ENCODE data around the gene PLG.
"Not testable (repeated sequence)": the region's sequence is repeated elsewhere in the genome, so short reads cannot be mapped to it uniquely, and the experiment has no call there.

PLG gene

DNA sequence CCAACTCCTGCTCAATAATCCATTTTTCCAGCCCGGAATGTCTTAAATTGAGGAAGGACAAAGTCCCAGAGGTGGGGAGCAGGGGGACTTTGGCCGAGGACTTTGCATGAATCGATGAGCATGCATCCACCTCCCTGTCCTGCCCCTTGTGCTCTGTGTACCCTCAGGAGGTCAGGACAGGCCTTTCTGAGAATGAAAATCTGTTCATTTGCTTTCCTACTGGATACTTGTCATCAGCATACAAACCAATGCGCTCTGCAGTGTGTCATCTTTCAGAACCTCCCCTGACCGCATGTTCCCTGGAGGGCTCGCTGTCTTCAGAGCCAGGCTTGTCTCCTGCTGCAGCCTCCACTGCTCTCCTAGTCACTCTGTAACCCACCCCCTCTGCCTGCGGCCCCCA, 2.6 kb downstream of the PLG start:
- not testable (repeated sequence) for DNase-seq, ATAC-seq

DNA sequence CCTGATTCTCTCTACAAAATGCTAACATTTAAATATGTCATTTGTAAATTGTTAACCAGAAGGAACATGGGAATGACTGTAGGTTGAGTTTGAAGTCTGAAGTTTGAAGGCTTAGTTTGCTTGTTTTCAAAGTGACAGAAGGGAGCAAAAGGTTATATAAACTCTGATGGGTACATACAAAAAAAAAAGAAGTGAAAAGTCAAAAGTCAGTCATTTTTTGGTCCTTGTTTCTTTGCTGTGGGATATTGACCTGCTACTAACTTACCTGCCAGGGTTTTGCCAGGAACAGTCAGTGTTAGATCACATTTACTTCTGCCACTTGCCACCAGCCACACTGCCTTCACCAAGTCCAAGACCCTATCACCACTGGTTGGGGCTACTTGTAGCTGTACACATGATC, 6.9 kb downstream of the PLG start:
- not testable (repeated sequence) for ATAC-seq, DNase-seq

DNA sequence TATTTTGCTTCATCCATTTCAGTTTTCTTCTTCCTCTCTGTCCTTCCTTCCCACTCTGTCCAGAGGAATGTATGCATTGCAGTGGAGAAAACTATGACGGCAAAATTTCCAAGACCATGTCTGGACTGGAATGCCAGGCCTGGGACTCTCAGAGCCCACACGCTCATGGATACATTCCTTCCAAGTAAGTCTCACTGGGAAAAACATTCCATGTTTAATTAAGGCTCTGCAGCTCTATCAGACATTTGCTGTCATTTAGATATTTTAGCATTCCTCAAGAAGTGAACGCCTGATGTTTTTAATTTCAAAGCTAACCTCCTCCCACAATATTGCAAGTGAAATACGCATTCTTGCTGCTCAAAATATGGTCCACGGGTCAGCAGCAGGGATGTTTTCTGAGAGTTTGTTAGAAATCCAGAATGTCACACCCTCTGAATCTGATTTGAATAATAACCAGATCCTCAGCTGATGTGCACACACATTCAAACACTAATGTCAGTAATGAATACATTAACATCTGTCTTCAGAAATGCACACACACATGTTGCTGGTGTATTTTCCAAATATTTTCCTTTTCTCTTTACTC, 12.8 kb downstream of the PLG start:
- DNase-seq = no peak
- ATAC-seq = no peak

DNA sequence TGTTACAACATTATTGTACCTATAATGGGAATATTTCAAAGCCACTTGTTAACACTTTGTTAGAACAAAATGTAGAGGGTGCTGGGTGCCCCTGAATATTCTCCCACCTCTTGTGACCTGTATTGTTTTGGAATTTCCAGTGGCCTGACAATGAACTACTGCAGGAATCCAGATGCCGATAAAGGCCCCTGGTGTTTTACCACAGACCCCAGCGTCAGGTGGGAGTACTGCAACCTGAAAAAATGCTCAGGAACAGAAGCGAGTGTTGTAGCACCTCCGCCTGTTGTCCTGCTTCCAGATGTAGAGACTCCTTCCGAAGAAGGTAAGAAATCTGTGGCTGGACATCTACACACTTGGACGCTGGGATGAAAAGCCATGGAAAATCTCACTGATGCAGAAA, 28.9 kb downstream of the PLG start:
- DNase-seq = no peak
- ATAC-seq = no peak

DNA sequence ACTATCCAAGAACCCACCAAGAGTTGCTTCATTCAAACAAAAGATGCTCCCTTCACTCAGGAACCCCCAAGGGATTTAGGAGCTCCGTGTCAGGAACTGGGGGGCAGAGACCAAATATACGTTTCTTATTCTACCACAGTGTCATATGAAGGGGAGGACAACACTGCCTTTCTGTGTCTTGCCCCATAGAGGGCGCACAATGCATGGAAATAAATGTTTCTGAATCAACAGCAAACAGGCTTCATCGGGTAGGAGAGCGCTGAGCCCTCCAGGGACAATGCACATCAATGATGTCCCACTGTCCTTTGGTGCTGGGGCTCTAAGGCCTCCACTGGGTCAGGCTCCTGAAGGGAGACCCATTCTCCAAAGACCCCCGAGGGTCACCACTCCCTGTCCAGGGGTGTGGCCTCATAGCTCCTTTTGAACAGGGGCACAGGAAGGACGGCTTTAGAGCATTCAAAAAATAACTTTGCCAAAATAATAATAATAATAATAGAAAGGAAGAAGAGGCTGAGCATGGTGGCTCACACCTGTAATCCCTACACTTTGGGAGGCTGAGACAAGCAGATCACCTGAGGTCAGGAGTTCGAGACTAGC, 31.1 kb downstream of the PLG start:
- no peak for ATAC-seq
- DNase-seq = peak; percentile 18

DNA sequence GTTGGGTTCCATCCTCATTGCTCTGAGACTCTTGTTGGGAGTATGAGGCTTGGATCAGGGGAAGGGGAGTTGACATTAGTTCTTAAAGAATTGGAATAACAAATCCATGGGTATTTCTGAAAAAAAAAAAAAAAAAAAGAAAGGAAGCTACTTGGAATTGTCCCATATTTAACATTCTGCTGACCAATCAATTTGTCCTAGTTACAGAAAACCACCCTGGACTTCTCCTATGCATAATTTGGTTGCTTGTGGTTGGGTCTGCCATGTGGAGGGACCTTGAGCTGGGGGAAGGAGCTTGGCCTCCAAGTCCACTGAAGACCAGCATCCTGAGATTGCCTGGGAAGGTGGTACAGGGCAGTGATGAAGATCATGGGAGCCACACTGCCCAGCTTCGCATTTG, 32.6 kb downstream of the PLG start:
- no peak for ATAC-seq

DNA sequence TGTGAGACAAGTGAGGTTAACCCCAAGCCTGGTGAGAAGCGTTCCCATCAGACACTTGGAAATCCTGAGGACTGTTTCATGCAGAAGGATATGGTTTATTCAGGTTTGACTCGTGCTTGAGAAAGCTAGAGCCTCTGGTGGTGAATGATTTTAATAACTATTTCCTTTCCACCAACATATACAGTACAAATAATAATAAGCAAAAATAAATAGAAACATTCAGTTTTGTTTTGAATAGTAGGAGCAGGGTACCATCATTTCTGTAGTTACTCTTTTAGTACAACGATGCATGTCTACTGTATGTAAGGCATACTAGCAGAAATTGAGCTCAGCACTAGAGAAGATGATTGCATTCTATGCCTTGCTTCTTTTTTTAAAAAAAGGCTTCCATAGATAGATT, 33.5 kb downstream of the PLG start:
- DNase-seq (no peak), ATAC-seq (no peak)

More for the DNA sequence above, 32.6 kb downstream of the PLG start:
- no peak for DNase-seq

DNA sequence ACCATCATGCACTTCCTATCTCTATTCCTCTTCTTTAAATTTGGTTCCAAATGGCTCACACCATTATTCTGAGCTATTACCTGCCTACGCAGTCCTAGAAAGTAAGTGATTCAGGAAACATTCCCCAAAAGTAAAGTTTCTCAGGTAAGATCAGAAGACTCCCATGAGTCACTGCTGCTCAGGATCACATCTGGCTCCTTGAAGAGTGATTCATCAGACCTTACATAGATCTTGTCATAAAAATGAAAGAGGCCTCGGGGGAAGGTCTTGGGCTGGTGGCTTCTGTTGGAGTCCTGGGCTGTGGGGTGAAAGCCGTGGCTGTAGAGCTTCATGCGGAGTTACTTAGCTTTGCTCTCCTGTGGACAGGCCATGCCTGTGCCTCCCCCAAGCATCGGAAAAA, 35.9 kb downstream of the PLG start:
- DNase-seq (no peak), ATAC-seq (no peak)

DNA sequence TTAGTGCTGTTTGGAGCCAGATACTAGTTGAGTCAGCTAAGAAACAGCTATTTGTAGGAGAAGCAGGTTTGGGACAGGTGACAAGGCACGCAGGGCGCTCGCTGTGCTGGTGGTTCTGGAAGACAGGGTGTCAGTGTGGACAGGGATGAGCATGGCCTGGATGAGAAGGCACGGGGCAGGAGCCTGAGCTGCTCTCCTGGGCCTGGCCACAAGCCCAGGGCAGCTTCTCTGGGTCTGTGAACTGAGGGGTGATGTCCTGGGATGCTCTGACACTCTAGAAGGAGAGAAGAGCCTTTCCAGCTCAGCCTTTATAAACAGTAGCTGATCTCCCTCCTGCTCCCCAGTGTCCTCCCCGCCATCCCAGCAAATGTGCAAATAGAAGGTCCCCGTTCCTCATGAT, 37.9 kb downstream of the PLG start:
- DNase-seq (no peak), ATAC-seq (no peak)

DNA sequence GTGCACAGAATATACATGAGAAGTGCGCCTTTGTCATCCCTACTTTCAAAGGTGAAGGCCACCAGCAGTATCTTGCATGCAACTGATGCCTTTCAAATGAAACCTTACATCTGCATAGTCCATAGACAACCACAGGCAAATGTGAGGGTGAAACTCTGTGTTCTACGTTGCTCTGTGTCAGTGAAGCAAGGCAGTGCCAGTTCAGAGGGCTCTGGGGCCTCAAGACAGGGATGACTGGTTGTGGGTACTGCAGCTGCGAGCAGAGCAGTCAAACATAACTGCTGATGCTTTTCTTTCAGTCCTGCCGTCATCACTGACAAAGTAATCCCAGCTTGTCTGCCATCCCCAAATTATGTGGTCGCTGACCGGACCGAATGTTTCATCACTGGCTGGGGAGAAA, 39.0 kb downstream of the PLG start:
- ATAC-seq, DNase-seq: not testable (repeated sequence)

DNA sequence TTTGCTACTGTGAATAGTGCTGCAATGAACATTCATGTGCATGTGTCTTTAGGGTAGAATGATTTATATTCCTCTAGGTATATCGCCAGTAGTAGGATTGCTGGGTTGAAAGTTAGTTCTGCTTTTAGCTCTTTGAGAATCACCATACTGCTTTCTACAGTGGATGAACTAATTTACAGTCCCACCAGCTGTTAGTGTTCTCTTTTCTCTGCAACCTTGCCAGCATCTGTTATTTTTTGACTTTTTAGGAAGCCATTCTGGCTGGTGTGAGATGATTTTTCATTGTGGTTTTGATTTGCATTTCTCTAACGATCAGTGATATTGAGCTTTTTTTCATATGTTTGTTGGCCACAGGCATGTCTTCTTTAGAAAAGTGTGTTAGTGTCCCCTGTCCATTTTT, 40.0 kb downstream of the PLG start:
- DNase-seq = no peak
- ATAC-seq = no peak

DNA sequence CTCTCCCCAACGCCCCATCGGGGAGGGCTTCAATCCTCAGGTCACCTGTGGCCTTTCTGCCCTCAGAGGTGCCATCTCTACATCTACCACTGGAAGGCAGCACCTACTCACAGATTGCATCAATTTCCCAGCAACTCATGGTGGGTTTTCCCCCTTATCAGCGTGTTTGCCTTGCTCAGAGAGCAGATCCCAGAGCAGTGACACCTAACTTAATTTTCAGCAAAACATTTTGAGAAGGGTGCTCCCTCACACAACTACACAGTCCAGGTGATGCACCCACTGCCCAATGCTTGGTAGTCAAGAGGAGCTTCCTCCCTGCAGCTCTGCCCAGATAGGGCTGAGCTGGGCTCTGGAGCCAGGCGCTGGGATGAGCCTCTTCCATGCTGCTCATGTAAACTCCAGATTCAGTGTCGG, 48.2 kb downstream of the PLG start:
- ATAC-seq (peak; percentile 49), DNase-seq (peak; percentile 13)

DNA sequence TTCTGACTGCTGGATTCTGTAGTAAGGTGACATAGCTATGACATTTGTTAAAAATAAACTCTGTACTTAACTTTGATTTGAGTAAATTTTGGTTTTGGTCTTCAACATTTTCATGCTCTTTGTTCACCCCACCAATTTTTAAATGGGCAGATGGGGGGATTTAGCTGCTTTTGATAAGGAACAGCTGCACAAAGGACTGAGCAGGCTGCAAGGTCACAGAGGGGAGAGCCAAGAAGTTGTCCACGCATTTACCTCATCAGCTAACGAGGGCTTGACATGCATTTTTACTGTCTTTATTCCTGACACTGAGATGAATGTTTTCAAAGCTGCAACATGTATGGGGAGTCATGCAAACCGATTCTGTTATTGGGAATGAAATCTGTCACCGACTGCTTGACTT, 51.2 kb downstream of the PLG start:
- ATAC-seq, DNase-seq: not testable (repeated sequence)

DNA sequence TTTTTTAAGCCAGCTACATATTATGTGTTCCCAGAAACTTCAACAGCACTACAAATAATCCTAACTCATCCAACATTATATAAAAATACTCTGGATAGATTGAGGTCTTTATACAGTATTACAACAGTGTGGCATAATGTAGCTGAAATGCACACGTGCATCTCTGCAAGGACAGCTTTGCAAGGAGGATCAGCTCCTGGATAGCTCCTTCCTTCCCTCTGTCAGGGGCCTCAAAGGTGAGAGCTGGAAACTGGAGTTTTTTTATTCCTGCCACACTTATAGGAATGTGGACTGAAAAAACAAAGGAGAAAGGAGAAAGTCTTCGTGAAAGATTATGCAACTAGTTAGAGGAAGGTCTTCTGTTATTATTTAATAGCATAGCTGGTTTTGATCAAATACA, 53.1 kb downstream of the PLG start:
- no peak for DNase-seq
- ATAC-seq = no peak

DNA sequence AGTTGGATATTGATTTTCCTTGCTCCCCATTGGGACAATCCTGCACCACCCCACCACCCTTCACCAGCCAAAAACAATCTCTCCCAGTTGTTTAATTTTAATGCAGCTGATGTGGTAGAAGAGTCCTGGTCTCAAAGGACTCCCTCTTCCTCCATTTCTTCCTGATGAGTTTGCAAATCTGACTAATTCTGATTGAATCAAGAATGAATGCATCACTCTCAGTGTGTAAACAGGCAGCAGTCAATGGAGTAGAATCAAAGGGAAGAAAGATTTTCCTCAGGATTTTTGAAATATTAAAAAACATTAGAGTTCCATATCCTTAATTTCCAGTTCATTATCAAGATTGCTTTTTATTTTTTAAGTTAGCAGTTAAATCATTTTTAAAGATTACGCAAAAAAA, 54.0 kb downstream of the PLG start:
- no peak for DNase-seq
- ATAC-seq = no peak

DNA sequence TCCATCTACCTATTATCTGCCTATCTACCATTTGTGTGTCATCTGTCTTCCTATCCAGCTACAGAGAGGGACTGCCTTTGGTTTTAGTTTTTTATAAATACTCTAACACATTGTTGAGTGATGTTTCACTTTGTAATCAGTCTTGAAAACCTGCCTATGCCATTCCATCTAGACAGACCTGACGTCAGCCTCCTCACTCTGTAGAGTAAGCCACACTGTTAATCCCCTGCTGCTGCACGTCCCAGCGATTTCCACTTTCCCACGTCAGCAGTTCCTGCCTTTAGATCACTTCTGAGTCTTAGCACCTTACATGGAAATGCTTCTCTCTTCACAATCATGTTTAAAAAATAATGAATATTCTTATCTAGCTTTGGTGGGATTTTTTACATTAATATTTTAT, 54.8 kb downstream of the PLG start:
- DNase-seq (no peak), ATAC-seq (no peak)

DNA sequence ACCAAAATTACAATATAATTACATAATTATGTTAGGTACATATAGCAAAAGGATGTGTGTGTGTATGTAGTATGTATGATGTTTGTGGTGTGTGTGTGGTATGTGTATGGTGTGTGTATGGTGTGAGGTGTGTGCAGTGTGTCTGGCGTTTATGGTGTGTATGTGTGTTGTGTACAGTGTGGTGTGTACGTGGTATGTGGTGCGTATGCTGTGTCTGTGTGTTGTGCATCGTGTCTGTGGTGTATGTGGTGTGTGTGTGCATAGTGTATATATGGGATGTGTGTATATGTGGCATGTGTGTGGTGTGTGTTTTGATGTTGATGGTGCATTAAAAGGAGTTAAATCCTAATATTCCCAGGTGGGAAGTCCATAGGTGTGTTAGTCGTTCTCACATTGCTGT, 62.8 kb downstream of the PLG start:
- DNase-seq (no peak), ATAC-seq (no peak)

DNA sequence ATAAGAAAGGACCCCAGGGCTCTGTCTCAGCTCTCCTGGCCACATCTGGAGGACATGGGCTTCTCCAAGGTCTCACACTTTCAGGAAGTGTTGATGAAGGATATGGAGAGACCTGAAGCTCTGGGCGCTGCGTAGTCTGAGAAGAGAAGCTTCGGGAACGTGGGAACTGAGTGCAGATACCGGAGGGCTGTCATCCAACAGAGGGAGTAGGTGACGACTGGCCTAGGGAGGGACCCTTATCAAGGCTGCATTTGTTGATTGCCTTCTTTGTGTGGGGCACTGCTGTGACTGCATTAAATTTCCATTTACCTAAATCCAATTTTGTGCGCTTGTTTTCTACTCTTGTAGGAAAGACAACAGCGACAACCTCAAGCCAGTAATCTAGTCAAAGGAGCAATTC, 63.4 kb downstream of the PLG start:
- ATAC-seq = no peak
- no peak for DNase-seq

DNA sequence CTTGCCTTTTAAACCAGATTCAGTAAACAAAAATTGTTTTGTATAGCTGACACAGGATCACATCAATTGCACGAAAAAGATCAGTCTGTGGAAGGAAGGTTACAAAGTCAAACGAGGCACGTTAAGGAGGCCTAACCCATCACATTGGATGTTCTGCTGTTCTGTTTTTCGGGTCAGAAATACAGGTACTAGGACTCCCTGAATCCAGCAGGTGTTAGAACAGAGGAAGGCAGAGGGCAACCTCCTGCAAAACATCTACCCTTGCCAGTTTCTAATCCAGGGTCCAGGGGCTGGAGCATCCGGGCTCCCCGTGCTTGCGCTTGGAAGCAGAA, 64.6 kb downstream of the PLG start:
- ATAC-seq = no peak
- DNase-seq = no peak

DNA sequence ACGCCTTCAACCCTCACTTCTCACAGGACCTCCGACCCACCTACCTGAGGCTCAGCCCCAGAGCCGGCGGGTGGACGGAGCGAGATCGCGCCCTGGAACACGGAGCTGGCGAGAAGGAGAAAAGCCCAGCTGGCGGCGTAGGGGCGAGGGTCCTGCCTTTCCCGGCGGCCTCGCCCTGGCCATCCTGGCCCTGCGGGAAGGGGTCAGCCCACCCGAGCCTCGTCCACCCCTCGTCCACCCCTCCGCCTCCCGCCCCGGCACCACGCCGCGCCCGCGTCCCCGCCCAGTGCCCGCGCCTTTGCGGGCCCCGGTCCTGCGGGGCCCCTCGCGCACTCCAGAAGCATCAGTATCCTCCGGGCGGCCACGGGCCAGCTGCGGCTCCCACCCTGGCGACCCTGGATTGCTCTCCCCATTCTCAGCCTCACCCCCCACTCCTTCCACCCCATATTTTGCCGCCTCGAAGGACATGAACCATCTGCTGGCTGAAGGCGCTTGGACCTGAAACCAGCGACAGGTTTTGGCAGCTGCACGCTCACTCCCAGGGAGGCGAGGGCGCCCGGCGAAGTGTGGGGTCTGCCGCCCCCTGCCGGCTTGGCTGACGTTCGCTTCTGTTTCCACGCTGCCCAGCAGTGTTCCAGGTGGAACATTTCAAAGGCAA, 65.1 kb downstream of the PLG start:
- ATAC-seq (peak; percentile 80), DNase-seq (peak; percentile 66)

DNA sequence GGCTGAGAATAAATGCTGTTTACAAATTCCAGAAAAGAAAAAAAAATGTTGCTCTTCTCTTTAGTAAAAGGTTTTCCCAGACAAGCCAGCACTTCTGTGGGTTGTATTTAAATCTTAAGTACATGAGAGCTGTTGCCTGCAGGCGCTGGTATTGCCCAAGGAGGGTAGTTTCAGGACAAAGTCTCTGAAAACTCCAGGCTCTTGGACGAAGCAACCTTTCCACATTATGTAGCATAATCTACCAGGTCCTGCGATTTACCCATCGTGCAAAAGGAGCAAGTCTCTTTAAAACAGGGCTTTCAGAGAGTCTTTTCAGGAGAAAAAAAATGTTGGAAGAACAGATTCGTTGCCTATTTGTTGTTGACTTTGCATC, 65.6 kb downstream of the PLG start:
- ATAC-seq = no peak
- no peak for DNase-seq

DNA sequence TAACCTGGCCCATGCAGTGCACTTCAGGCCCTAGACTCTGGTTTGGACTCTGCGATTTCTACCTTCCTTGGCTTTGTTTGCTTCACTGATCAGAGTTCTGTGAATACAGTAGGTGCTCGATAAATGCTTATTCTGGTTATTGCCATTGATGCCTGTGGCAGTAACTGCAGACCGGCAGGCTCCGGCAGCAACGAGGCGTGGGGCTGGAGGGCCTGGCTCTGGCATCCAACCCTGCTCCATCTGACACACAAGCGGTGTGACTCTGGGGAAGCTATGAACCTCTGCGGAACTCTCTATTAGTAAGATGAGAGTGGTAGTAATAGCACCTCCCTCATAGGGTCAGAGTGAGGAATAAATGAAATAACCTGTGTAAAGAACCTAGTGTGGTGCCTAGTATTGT, 66.1 kb downstream of the PLG start:
- DNase-seq (no peak), ATAC-seq (no peak)

DNA sequence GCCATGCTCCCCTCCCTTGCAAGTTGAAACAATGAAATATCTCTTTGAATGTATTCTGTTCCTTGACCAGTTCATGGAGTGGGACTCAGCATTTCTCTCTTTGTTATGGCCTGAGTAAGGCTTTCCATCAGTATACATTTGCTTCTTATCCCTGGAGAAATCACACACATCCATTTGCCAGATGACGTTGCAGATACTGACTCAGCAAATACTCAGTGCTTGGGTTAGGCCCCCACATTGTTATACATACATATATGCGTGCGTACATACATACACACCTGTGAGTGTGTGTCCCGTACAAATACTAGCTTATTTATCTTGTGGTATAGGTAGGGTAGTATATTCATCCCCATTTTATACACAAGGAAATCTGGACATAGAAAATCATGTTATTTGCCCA, 72.4 kb downstream of the PLG start:
- ATAC-seq (no peak), DNase-seq (no peak)
